Breast epithelium (tissue), 4 donors: Measurements from ENCODE around the gene RAB20. TPM values are rescaled to one million over a fixed set of nuclear protein-coding genes. Genes with fewer than 3 reads are reported as not detected.

Source experiments
- DNase-seq, 2 donors: peaks; one replicate each; pipeline ENCODE4 v3.0.0-alpha.2; 2019; ENCODE audit warnings: low spot score in 2 of 2
- H3K27ac ChIP-seq, 2 donors: fragments of 200-600 bp; sonication (generic) in 1 of 2; one replicate each; pipeline ENCODE4 v1.5.1; 2016 to 2019; ENCODE audit warnings: mild to moderate bottlenecking in 1 of 2
- H3K27me3 ChIP-seq, 2 donors: fragments of 200-600 bp; sonication (generic) in 1 of 2; one replicate each; pipeline versions ENCODE4 v1.5.1 to v1.6.0; 2017 to 2019; ENCODE audit warnings: control low read depth in 1 of 2, mild to moderate bottlenecking in 1 of 2
- H3K36me3 ChIP-seq: fragments of 200-600 bp; one replicate; pipeline ENCODE4 v1.5.1; 2019
- H3K4me1 ChIP-seq, 2 donors: fragments of 200-600 bp; sonication (generic); one replicate each; pipeline ENCODE4 v1.5.1; 2016 to 2019; ENCODE audit warnings: control low read depth in 1 of 2
- H3K4me3 ChIP-seq, 3 donors: fragments of 200-600 bp; sonication (generic); 1 replicate in 2 of 3; 2 replicates in 1 of 3; pipeline ENCODE4 v1.5.1; 2016 to 2019; ENCODE audit warnings: mild to moderate bottlenecking in 3 of 3, moderate library complexity in 2 of 3
- H3K9me3 ChIP-seq, 2 donors: fragments of 200-600 bp; sonication (generic) in 1 of 2; one replicate each; pipeline ENCODE4 v1.5.1; 2016 to 2019; ENCODE audit warnings: control low read depth in 1 of 2
- POLR2A ChIP-seq: fragments of 450-650 bp; IDR thresholded peaks from one replicate; pipeline ENCODE4 v1.6.1; 2016; ENCODE audit warnings: antibody characterized with exemption, mild to moderate bottlenecking, moderate library complexity
- POLR2AphosphoS5 ChIP-seq, 3 donors: sonication (generic); formaldehyde crosslinking; IDR thresholded peaks; one replicate each; pipeline ENCODE4 v1.6.1; 2017; ENCODE audit warnings: antibody characterized with exemption in 3 of 3
- intact Hi-C: fragments of 100-400 bp; cut with DNase I; formaldehyde crosslinking; loops from one replicate; pipeline ENCODE4 v1.15.1; 2023; ENCODE audit warnings: low total_unique reads
- total RNA-seq, 3 donors: library from RNA; depleted of rRNA; stranded (reverse); fragments of >200 nt; gene quantifications; one replicate each; pipeline ENCODE4 v1.1.0, GENCODE V29; 2016
- TF ChIP-seq, protein P1 (sequence below), 3 donors: fragments of 450-650 bp; IDR thresholded peaks; one replicate each; pipeline ENCODE4 v1.5.1; 2016 to 2017; ENCODE audit warnings: antibody characterized with exemption in 3 of 3, mild to moderate bottlenecking in 3 of 3, moderate library complexity in 3 of 3

RAB20 gene
- total RNA-seq, 3 donors from 2014 or later, result 25.8 to 33.4 (median 30.0) TPM

DNA sequence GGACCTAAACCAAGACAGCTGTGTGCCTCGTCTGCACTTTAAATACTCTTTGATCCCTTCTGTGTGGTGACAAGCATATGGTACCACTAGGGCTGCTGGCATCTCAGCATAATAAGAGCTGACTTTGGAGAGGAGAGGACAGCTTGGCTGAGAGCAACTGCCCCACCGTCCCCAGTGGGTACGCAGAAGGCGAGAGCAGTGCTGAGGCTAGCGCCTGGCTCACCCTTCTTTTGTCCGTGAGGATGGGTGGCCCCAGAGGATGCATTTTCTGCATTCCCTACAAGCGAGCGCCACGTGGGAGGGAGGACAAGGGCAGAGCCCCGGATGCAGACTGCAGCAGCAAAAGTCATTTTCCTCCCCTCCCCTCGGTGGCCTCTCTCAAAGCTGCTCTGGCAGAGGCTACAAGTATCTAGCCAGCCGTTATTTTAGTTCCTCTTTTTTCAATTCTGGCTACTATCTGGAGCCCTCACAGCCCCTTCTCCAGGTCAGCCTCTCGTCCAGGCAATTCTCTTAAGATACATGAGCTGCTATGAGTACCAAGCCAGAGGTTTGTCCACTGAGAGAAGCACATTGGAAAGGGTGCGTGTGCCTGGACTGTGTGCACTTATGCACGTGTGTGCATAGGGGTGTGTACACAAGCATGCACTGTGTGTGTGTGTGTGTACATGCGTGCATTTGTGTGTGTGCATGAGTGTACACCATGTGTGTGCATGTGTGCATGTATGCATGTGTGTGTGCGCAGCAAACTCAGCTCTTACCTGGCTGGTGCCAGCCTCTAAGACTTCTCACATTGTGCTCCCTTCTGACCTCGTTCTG lies 51.3 kb downstream of the RAB20 start:
- no peaks in the 10 kb centered on the region for H3K27me3 ChIP-seq
- H3K9me3 ChIP-seq, result no peaks in the 10 kb centered on the region
- H3K4me3 ChIP-seq, result no peak overlapping the region
- no peak for TF ChIP-seq POLR2AphosphoS5 (IDR thresholded peaks at IDR 0.05)
- TF ChIP-seq, protein P1, sequence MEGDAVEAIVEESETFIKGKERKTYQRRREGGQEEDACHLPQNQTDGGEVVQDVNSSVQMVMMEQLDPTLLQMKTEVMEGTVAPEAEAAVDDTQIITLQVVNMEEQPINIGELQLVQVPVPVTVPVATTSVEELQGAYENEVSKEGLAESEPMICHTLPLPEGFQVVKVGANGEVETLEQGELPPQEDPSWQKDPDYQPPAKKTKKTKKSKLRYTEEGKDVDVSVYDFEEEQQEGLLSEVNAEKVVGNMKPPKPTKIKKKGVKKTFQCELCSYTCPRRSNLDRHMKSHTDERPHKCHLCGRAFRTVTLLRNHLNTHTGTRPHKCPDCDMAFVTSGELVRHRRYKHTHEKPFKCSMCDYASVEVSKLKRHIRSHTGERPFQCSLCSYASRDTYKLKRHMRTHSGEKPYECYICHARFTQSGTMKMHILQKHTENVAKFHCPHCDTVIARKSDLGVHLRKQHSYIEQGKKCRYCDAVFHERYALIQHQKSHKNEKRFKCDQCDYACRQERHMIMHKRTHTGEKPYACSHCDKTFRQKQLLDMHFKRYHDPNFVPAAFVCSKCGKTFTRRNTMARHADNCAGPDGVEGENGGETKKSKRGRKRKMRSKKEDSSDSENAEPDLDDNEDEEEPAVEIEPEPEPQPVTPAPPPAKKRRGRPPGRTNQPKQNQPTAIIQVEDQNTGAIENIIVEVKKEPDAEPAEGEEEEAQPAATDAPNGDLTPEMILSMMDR (IDR thresholded peaks at IDR 0.05), result no peak
- peaks cover 0 to 3% of the 10 kb centered on the region in 2 donors for H3K4me1 ChIP-seq
- intact Hi-C loops, result no loop called here
- H3K27ac ChIP-seq, result no peak overlapping the region
- H3K36me3 ChIP-seq, result no peaks in the 10 kb centered on the region
- DNase-seq, result no peak

DNA sequence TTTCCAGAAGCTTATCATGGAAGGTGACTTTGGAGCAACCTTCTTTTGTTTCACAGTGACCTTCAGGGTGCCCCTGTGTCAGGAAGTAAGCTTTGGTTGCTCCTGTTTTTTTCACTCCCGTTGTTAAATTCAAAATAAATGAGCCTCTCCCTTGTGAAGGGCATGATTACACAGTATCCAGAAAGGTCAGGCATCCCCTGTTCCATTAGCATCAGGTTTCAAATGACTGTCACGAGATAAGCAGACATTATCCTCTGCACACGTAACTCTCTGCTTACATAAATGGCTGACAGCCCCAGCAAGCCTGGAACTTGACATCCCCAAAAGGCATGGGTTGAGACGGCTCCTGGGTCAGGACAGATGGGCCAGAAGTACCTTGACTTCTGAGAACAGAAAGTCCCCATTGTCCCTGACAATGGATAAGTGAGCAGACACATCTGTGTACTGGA lies 52.0 kb downstream of the RAB20 start:
- no peaks in the 10 kb centered on the region for H3K9me3 ChIP-seq
- no peaks in the 10 kb centered on the region for H3K27me3 ChIP-seq
- peaks cover 0 to 3% of the 10 kb centered on the region in 2 donors for H3K4me1 ChIP-seq
- DNase-seq, result no peak
- H3K4me3 ChIP-seq, result no peak overlapping the region
- intact Hi-C loops, result no loop called here
- H3K36me3 ChIP-seq, result no peaks in the 10 kb centered on the region
- TF ChIP-seq POLR2A (no peak), POLR2AphosphoS5 (IDR thresholded peaks at IDR 0.05) (no peak)
- TF ChIP-seq, protein P1 (IDR thresholded peaks at IDR 0.05), result no peak
- H3K27ac ChIP-seq, result no peak overlapping the region

DNA sequence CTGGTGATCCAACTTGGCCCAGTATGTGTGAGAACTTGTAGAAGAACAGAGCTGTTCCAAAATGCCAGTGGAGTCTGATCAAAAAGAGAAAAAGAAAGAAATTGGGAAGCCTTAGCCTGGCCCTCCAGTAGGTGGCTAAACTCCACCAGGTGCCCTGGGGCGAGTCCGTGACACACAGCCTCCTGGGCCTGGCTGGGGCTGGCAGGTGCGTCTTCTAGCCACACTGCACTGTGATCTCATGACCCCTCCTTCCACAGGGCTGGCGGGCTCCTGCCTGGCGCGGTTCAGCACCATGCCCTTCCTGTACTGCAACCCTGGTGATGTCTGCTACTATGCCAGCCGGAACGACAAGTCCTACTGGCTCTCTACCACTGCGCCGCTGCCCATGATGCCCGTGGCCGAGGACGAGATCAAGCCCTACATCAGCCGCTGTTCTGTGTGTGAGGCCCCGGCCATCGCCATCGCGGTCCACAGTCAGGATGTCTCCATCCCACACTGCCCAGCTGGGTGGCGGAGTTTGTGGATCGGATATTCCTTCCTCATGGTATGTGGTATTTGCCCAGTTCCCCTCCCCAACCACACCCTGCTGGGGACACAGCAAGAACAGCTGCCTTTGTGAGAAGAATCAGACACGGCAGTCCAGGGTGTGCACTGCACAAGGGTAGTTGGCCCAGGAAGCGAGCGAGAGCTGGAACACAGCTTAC lies 53.7 kb downstream of the RAB20 start:
- Histone ChIP-seq H3K27me3 (no peaks in the 10 kb centered on the region), H3K27ac (peak overlapping the region; percentile 63 to 69), H3K4me3 (peak overlapping the region in 1 of 3 donors; percentile 24), H3K4me1 (peaks cover 0 to 3% of the 10 kb centered on the region in 2 donors), H3K9me3 (no peaks in the 10 kb centered on the region), H3K36me3 (no peaks in the 10 kb centered on the region)
- TF ChIP-seq, protein P1 (IDR thresholded peaks at IDR 0.05), result peak in 1 of 3 donors; percentile 53
- TF ChIP-seq POLR2A (no peak), POLR2AphosphoS5 (IDR thresholded peaks at IDR 0.05) (peak in 1 of 3 donors; percentile 16)
- DNase-seq, result peak; percentile 60 to 64
- intact Hi-C loops, result loop anchor here (1.0 kb wide), 1 partner anchor 42 kb away; no protein-coding TSS in a partner anchor

DNA sequence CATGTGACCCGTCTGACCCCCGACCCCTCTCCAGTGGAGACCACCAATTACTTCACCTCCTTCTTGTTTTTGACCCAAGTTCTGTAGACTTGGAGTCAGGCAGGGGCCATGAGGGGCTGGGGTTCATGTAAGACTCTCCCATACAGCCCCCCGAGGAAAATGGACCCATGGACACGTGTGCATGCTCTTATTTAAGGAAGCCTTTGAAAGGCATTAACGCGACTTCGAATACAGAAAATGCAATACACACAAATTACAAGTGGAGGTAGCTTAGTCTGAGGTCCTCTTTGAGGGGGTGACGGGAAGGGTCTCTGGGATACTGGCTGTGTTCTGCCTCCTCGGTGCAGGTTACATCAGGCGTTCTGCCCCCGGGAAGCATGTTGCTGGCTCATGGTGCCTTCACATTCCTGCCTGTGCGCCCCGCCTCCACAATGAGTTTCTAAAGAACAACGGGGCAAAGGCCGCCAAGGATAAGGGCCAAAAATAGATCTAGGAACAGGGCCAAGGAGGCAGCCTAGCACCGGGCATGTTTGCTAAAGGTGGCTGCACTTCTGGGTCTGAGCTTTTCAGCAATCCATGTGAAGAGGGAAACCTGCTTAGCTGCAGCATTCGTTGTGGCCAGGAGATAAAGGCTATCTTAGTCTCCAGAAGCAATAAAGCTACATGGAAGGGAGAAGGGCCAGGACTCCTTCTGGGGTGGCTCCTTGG lies 54.5 kb downstream of the RAB20 start:
- peak; percentile 61 to 78 for DNase-seq
- no peaks in the 10 kb centered on the region for H3K9me3 ChIP-seq
- H3K4me3 ChIP-seq, result no peak overlapping the region
- H3K27me3 ChIP-seq, result no peaks in the 10 kb centered on the region
- H3K4me1 ChIP-seq, result peaks cover 0 to 3% of the 10 kb centered on the region in 2 donors
- H3K27ac ChIP-seq, result peak overlapping the region; percentile 63 to 69
- TF ChIP-seq POLR2AphosphoS5 (IDR thresholded peaks at IDR 0.05) (no peak), POLR2A (no peak)
- TF ChIP-seq, protein P1 (IDR thresholded peaks at IDR 0.05), result no peak
- intact Hi-C loops, result loop anchor here (1.0 kb wide), 1 partner anchor 43 kb away; no protein-coding TSS in a partner anchor
- no peaks in the 10 kb centered on the region for H3K36me3 ChIP-seq
